Body of pancreas (tissue), 4 donors: ENCODE data around the gene PDE8B.

Source experiments
- CTCF ChIP-seq, 7 experiments: fragments of 450-650 bp in 4 of 7; fragments of 200-600 bp in 3 of 7; sonication (generic) in 3 of 7; IDR thresholded peaks; one replicate each; pipeline ENCODE4 v1.5.1; 2016 to 2019; ENCODE audit warnings: antibody characterized with exemption in 7 of 7
- POLR2A ChIP-seq, 3 donors: fragments of 450-650 bp; IDR thresholded peaks; one replicate each; pipeline ENCODE4 v1.6.1; 2016; ENCODE audit warnings: antibody characterized with exemption in 3 of 3, mild to moderate bottlenecking in 2 of 3

DNA sequence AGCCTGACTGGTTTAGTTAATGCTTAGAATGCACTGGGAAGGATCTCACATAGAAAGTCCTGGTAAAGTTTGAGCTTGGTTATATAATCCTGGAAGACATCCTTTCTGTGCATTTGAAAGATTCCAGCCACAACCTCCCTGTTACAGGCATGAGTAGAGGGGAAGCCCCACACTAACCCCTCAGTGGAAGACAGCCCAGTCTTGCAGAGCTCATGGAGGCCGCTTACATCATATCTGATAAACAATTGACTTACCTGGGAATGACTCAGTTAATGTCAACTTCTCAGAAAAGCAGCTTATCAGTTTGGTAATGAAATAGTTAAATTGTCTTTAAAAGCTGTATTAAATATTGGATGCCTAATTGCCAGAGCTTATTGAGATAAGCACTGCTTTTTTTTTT is 28.1 kb upstream of the PDE8B start:
- TF ChIP-seq CTCF (IDR thresholded peaks at IDR 0.05) (no peak), POLR2A (IDR thresholded peaks at IDR 0.05) (no peak)
